ENCODE results near the gene EPGN. TPM values are rescaled to one million over a fixed set of nuclear protein-coding genes. Genes with fewer than 3 reads are reported as not detected.

EPGN gene
- total RNA-seq, 8 experiments from 2014 or later = 0.11 to 3.0 (median 0.46) TPM; not detected in 4

GRCh38 chr4:74364256-74364651 lies 56.0 kb downstream of the EPGN start:
- in situ Hi-C loops (cut with MboI; ENCODE audit: low pct_unique_long_range_greater_than_20kb in 2 of 9, low sequenced_read_pairs in 9 of 9, unreplicated experiment in 9 of 9) = loop anchor here in 1 of 9 experiments (25.0 kb wide), 1 partner anchor 298 kb away; no protein-coding TSS in a partner anchor
- Histone ChIP-seq H3K27ac (no peak overlapping the region), H3K4me3 (no peak overlapping the region), H3K4me1 (replicated peaks in 1 of 2) (no peaks in the 10 kb centered on the region)
- 23 to 60% (median 40%) methylated on average over 1 to 8 of the region's 8 CpGs for WGBS, 10 experiments
- ATAC-seq (replicated peaks in 6 of 8) = no peak

GRCh38 chr4:74364652-74365491 lies 56.6 kb downstream of the EPGN start, which contains the start of gene EREG:
Gene EREG, plus strand, starts transcription at chr4:74365145. Its CDS starts 164 bp downstream, at chr4:74365309.
- Histone ChIP-seq H3K4me1 (replicated peaks in 1 of 2) (no peaks in the 10 kb centered on the region), H3K27ac (no peak within 1 kb of the TSS), H3K4me3 (peak within 1 kb of the TSS; percentile 17 to 37 (median 20))
- in situ Hi-C loops (cut with MboI; ENCODE audit: low pct_unique_long_range_greater_than_20kb in 2 of 9, low sequenced_read_pairs in 9 of 9, unreplicated experiment in 9 of 9) = loop anchor here in 1 of 9 experiments (25.0 kb wide), 1 partner anchor 297 kb away; no protein-coding TSS in a partner anchor
- 0 to 20% (median 11%) methylated on average over 1 to 25 of the region's 40 CpGs; no CpG with 5 or more reads in 1 of the 10 experiments for WGBS, 10 experiments
- ATAC-seq (replicated peaks in 6 of 8) = peak; percentile 59 to 97 (median 96)

- WGBS, 10 experiments = 0 to 42% (median 26%) methylated on average over 1 to 11 of the region's 11 CpGs; no CpG with 5 or more reads in 2 of the 10 experiments
These were observed 57.5 kb downstream of the EPGN start for GRCh38 chr4:74365761-74366160.

More at GRCh38 chr4:74365761-74366160, 57.5 kb downstream of the EPGN start:
- peak in 4 of 8 experiments; percentile 21 to 42 (median 28) for ATAC-seq (replicated peaks in 6 of 8)
- H3K27ac ChIP-seq = no peak overlapping the region
- in situ Hi-C loops (cut with MboI; ENCODE audit: low pct_unique_long_range_greater_than_20kb in 2 of 9, low sequenced_read_pairs in 9 of 9, unreplicated experiment in 9 of 9) = loop anchor here in 1 of 9 experiments (25.0 kb wide), 1 partner anchor 297 kb away; no protein-coding TSS in a partner anchor
- no peaks in the 10 kb centered on the region for H3K4me1 ChIP-seq (replicated peaks in 1 of 2)
- H3K4me3 ChIP-seq = no peak overlapping the region

Other genes with a start within 250 kb of the EPGN start
- 1 to 10 TPM in 5 of 8 experiments, under 1 TPM in 3; 0.60 to 6.2 (median 1.6) TPM for gene CXCL2, start 209.3 kb upstream of the EPGN start, total RNA-seq
- 10 to 100 TPM; 11.7 to 30.7 (median 22.4) TPM for gene MTHFD2L, start 150.4 kb upstream of the EPGN start, total RNA-seq
- gene EREG, start 56.7 kb downstream of the EPGN start, total RNA-seq = 1 to 10 TPM in 1 of 8 experiments, under 1 TPM in 6, not detected in 1; 0.09 to 5.7 (median 0.17) TPM
- gene AREG, start 136.7 kb downstream of the EPGN start, total RNA-seq = 1 to 10 TPM in 1 of 8 experiments, under 1 TPM in 2, not detected in 5; 0.11 to 1.6 (median 0.21) TPM